ENCODE measurements around the gene NTNG2. TPM values are rescaled to one million over a fixed set of nuclear protein-coding genes. Genes with fewer than 3 reads are reported as not detected.

The NTNG2 gene
- polyA plus RNA-seq, 1 experiment, result 0.74 TPM

- Histone ChIP-seq H3K36me3 (ENCODE audit: control insufficient read depth, insufficient read depth, low read length) (no peaks in the 10 kb centered on the region), H3K27me3 (ENCODE audit: control insufficient read depth, insufficient read depth, low read length) (peaks cover 45% of the 10 kb centered on the region), H3K4me3 (ENCODE audit: low read depth, low read length) (no peak overlapping the region)
- TF ChIP-seq, protein P1, sequence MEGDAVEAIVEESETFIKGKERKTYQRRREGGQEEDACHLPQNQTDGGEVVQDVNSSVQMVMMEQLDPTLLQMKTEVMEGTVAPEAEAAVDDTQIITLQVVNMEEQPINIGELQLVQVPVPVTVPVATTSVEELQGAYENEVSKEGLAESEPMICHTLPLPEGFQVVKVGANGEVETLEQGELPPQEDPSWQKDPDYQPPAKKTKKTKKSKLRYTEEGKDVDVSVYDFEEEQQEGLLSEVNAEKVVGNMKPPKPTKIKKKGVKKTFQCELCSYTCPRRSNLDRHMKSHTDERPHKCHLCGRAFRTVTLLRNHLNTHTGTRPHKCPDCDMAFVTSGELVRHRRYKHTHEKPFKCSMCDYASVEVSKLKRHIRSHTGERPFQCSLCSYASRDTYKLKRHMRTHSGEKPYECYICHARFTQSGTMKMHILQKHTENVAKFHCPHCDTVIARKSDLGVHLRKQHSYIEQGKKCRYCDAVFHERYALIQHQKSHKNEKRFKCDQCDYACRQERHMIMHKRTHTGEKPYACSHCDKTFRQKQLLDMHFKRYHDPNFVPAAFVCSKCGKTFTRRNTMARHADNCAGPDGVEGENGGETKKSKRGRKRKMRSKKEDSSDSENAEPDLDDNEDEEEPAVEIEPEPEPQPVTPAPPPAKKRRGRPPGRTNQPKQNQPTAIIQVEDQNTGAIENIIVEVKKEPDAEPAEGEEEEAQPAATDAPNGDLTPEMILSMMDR (IDR thresholded peaks at IDR 0.05; ENCODE audit: insufficient read depth, low read depth, low read length), result no peak
- no peak for DNase-seq (ENCODE audit: low read depth)
- POLR2A ChIA-PET, result no interaction called here
- CTCF ChIA-PET, result no interaction called here
Observed at GRCh38 chr9:132124800-132125199, 37.1 kb upstream of the NTNG2 start.

- ChIA-PET CTCF (no interaction called here), POLR2A (interaction anchor here (0.6 kb wide), 1 partner anchor 14 kb away, joined by 12 read pairs; no protein-coding TSS in a partner anchor)
- Histone ChIP-seq H3K27me3 (ENCODE audit: control insufficient read depth, insufficient read depth, low read length) (peaks cover 41% of the 10 kb centered on the region), H3K36me3 (ENCODE audit: control insufficient read depth, insufficient read depth, low read length) (no peaks in the 10 kb centered on the region), H3K4me3 (ENCODE audit: low read depth, low read length) (no peak overlapping the region)
- TF ChIP-seq, protein P1 (IDR thresholded peaks at IDR 0.05; ENCODE audit: insufficient read depth, low read depth, low read length), result no peak
- no peak for DNase-seq (ENCODE audit: low read depth)
Observed at GRCh38 chr9:132125361-132125760, 36.5 kb upstream of the NTNG2 start.

DNA sequence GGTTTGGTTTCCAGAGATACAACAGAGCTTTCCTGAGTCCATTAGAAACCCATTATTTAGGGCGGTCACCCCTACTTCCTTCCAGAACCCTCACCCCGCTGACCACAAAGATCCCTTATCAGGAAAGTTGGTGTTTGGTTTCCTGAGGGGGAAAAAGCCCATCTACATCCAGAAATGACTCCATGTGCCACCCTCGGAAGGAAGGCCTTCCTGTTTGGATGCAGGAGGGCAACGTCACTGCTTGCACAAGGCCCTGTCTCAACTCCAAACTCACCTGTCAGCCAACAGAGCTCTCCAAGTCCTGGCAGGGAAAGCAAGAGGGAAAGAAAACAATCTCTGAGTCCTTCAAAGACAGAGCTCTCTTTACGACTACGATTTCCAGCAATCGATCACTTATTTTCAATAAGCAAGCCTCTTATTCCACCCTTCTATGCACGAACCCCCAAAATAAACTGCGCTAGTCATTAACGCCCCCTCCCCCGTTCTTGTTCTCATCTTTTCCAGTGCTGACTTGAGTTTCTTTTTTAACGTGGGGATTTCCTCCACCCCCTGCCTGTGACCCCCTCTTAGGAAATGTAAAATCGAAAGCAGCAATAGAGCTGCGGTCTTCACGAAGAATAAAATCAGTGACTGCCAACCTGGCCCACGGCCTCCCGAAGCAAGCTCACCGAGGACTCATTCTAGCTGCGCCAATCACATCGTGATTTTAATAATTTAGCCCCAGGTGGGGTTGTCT is 35.7 kb upstream of the NTNG2 start:
- no peaks in the 10 kb centered on the region for H3K36me3 ChIP-seq (ENCODE audit: control insufficient read depth, insufficient read depth, low read length)
- no peak for DNase-seq (ENCODE audit: low read depth)
- ChIA-PET CTCF (interaction anchor here (0.6 kb wide), 1 partner anchor 264 kb away, joined by 5 read pairs; no protein-coding TSS in a partner anchor), POLR2A (interaction anchor here (0.6 kb wide), 1 partner anchor 15 kb away, joined by 12 read pairs; no protein-coding TSS in a partner anchor)
- H3K27me3 ChIP-seq (ENCODE audit: control insufficient read depth, insufficient read depth, low read length), result peaks cover 43% of the 10 kb centered on the region
- TF ChIP-seq, protein P1 (IDR thresholded peaks at IDR 0.05; ENCODE audit: insufficient read depth, low read depth, low read length), result no peak
- H3K4me3 ChIP-seq (ENCODE audit: low read depth, low read length), result no peak overlapping the region

DNA sequence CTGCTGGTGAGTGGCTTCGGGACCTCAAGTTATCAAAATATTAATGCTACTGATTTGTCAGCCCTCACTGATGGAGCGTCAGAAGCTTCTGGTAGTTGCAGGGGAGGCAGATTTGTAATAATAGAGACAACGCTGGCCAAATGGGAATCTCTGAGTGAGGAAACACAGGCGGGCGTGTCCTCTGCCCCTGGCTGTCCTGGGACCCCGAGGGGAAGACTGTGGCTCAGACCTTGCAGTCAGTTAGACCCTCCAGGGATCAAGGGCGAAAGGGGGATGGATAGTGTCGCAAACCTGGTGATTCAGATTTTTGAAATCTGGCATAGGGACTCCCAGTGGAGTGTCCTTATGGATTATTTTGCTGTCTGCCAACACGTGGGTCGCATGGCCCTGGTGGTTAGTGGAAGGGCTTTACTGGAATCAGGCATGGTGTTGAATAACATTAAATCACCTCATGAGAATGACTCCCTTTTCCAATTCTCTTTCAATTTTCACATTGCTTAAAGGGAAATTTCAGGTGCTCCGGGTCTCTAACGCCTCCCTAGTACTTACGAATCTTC is 35.1 kb upstream of the NTNG2 start:
- ChIA-PET POLR2A (no interaction called here), CTCF (interaction anchor here (0.6 to 1.3 kb wide), 2 partner anchors 10 to 265 kb away, joined by 3 to 5 read pairs; no protein-coding TSS in a partner anchor)
- no peak for DNase-seq (ENCODE audit: low read depth)
- TF ChIP-seq, protein P1 (IDR thresholded peaks at IDR 0.05; ENCODE audit: insufficient read depth, low read depth, low read length), result no peak
- H3K4me3 ChIP-seq (ENCODE audit: low read depth, low read length), result no peak overlapping the region
- peaks cover 45% of the 10 kb centered on the region for H3K27me3 ChIP-seq (ENCODE audit: control insufficient read depth, insufficient read depth, low read length)
- no peaks in the 10 kb centered on the region for H3K36me3 ChIP-seq (ENCODE audit: control insufficient read depth, insufficient read depth, low read length)

DNA sequence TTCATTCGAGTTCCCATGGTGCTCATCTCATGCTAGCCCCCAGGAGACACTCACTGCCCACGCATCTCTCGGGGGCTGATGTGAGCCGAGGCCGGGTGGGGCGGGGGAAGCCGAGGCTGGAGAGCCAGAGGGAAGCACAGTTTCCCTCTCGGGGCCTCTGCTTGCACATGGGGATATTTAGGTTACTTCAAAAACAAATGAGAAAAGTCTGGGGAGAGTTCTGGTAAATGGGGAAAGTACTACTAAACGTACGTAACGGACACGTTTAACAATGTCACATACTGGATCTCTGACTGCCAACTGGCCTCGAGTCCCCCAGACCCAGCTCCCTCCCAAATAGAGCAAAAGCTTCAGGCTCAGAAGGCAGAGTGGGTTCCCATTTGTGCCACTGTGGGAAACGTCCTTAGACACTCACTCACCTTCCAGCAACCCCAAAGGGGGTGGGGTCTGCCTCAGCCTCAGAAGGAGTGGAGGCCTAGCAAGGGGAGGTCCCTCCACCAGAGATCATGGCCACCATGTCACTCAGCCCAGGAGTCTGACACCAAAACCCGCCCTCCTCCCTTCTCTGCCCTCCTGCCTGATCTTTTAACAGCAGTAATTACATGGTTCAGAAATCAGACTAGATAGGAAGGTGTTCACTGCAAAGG is 33.8 kb upstream of the NTNG2 start:
- TF ChIP-seq, protein P1 (IDR thresholded peaks at IDR 0.05; ENCODE audit: insufficient read depth, low read depth, low read length), result no peak
- Histone ChIP-seq H3K27me3 (ENCODE audit: control insufficient read depth, insufficient read depth, low read length) (peaks cover 46% of the 10 kb centered on the region), H3K4me3 (ENCODE audit: low read depth, low read length) (no peak overlapping the region), H3K36me3 (ENCODE audit: control insufficient read depth, insufficient read depth, low read length) (no peaks in the 10 kb centered on the region)
- ChIA-PET POLR2A (no interaction called here), CTCF (interaction anchor here (1.3 kb wide), 1 partner anchor 9 kb away, joined by 3 read pairs; no protein-coding TSS in a partner anchor)
- DNase-seq (ENCODE audit: low read depth), result no peak
